Measurements from ENCODE around the gene GDAP2.

GRCh38 chr1:117902944-117903343 lies 26.5 kb downstream of the GDAP2 start:
- TF ChIP-seq EZH2 (IDR thresholded peaks at IDR 0.05; ENCODE audit: borderline replicate concordance, low read length) = no peak
- no peak for TF ChIP-seq CTCF (IDR thresholded peaks at IDR 0.05; ENCODE audit: low read length)
